Thyroid gland (tissue), 4 donors: ENCODE results near the gene DHRS7B.

Experiments used
- POLR2A ChIP-seq, 2 donors: fragments of 450-650 bp; IDR thresholded peaks; one replicate each; pipeline ENCODE4 v1.6.1; 2017; ENCODE audit warnings: antibody characterized with exemption in 2 of 2, mild to moderate bottlenecking in 2 of 2, moderate library complexity in 1 of 2
- TF ChIP-seq, protein P1 (sequence below), 6 experiments: fragments of 200-600 bp in 3 of 6; fragments of 450-650 bp in 3 of 6; sonication (generic) in 3 of 6; IDR thresholded peaks; one replicate each; pipeline ENCODE4 v1.5.1; 2016 to 2019; ENCODE audit warnings: antibody characterized with exemption in 6 of 6, mild to moderate bottlenecking in 2 of 6, inconsistent platforms in 1 of 6, moderate library complexity in 1 of 6

DNA sequence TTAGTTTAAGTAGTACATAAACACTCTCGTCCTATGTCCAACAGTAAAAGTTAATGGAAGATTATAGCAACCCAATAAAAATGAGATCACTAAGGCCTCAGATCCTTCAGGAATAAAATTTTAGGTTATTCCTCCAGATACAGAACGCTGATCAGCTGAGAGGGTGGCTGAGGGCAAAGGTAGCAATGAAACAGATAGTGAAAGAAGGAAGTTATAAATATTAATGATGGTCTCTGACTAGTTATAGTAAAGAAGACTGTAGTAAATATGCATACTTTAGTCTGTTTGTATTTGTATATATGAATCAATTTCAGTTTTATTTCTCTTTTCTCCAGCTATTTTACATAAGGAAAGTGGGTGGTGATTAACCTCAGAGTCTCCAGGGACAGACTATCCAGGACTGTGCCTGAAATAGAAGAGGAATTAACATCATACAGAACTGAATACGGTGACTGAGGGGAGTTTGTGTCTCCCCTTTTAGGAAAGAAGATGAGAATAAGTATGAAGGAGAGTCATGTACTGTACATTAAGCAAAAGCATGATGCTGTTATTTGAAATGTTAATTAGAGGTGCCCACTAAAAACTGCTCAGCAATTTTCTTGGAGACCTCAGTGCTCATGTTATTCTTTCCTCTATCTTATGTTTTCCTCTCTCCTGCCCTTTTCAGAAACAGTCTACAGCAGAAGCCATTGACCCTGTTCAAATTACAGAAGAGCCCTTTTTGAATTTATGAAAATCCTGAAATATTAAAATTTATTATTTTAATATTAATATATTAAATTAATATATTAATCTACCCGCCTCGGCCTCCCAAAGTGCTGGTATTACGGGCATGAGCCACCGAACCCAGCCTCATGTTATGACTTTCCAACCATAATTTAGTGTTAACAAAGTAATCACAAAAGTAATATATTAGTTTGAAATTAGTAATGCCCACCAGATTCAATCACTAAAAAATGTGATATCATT lies 36.5 kb upstream of the DHRS7B start:
- no peak for TF ChIP-seq POLR2A (IDR thresholded peaks at IDR 0.05)
- TF ChIP-seq, protein P1, sequence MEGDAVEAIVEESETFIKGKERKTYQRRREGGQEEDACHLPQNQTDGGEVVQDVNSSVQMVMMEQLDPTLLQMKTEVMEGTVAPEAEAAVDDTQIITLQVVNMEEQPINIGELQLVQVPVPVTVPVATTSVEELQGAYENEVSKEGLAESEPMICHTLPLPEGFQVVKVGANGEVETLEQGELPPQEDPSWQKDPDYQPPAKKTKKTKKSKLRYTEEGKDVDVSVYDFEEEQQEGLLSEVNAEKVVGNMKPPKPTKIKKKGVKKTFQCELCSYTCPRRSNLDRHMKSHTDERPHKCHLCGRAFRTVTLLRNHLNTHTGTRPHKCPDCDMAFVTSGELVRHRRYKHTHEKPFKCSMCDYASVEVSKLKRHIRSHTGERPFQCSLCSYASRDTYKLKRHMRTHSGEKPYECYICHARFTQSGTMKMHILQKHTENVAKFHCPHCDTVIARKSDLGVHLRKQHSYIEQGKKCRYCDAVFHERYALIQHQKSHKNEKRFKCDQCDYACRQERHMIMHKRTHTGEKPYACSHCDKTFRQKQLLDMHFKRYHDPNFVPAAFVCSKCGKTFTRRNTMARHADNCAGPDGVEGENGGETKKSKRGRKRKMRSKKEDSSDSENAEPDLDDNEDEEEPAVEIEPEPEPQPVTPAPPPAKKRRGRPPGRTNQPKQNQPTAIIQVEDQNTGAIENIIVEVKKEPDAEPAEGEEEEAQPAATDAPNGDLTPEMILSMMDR (IDR thresholded peaks at IDR 0.05): no peak
